Fibroblast of lung (primary cell): ENCODE data around the gene MYCT1.

Experiments
- CTCF ChIP-seq, 2 donors: IDR thresholded peaks in 1 of 2; conservative IDR thresholded peaks in 1 of 2; 1 replicate in 1 of 2; 2 replicates in 1 of 2; pipeline ENCODE4 v1.5.1; 2011 to 2012; ENCODE audit warnings: low read length in 2 of 2, control low read depth in 1 of 2, inconsistent platforms in 1 of 2, low read depth in 1 of 2, mild to moderate bottlenecking in 1 of 2
- EZH2 ChIP-seq: IDR thresholded peaks from 2 replicates; pipeline ENCODE4 v1.5.1; 2012; ENCODE audit warnings: low read length, control low read depth, mild to moderate bottlenecking; ENCODE audit errors: missing control alignments

- TF ChIP-seq CTCF (conservative IDR thresholded peaks at IDR 0.05 in 1 of 2, IDR thresholded peaks at IDR 0.05 in 1 of 2; ENCODE audit: low read depth in 1 of 2, low read length in 2 of 2): no peak
- no peak for TF ChIP-seq EZH2
Measured at GRCh38 chr6:152697634-152698033, at the start of gene MYCT1.
